SK-N-SH (cell line): ENCODE results near the gene MAPK11. TPM values are rescaled to one million over a fixed set of nuclear protein-coding genes. Genes with fewer than 3 reads are reported as not detected.

Source experiments
- CTCF ChIA-PET: fragments of 300-600, 350-600 bp; formaldehyde crosslinking; extraction: SDS; loops from one replicate; lab custom pipeline; 2021; lab: Yijun Ruan, JAX
- POLR2A ChIA-PET: fragments of 350-600 bp; sonication (Branson Sonifier 250); formaldehyde crosslinking; extraction: SDS; loops from one replicate; lab custom pipeline; 2020; ENCODE audit warnings: antibody characterized with exemption, inconsistent platforms; lab: Yijun Ruan, JAX
- DNase-seq: peaks from one replicate; pipeline ENCODE4 v3.0.0; 2012
- H2AFZ ChIP-seq: fragments of 200-600 bp; sonication (generic); 2 replicates; pipeline ENCODE4 v1.8.1; 2016; ENCODE audit warnings: antibody characterized with exemption, mild to moderate bottlenecking, low read depth
- H3F3A ChIP-seq: fragments of 200-600 bp; sonication (generic); replicated peaks from 2 replicates; pipeline ENCODE3; 2016; ENCODE audit warnings: antibody characterized with exemption, mild to moderate bottlenecking; ENCODE audit not compliant: insufficient read depth
- H3K27ac ChIP-seq, 2 experiments: fragments of 200-500 bp in 1 of 2; fragments of 200-600 bp in 1 of 2; sonication (Bioruptor generic) in 1 of 2; sonication (generic), shearing (Covaris generic) in 1 of 2; 2 replicates each; pipeline versions ENCODE4 v1.5.1 to v1.6.1; 2014 to 2016; ENCODE audit warnings: low read depth in 2 of 2, inconsistent platforms in 1 of 2, low read length in 1 of 2, mild to moderate bottlenecking in 1 of 2, mixed read lengths in 1 of 2
- H3K27me3 ChIP-seq: fragments of 200-600 bp; sonication (generic), shearing (Covaris generic); 2 replicates; pipeline ENCODE4 v1.6.1; 2016; ENCODE audit warnings: mixed run types; ENCODE audit not compliant: insufficient read depth
- H3K36me3 ChIP-seq, 2 experiments: fragments of 200-500 bp in 1 of 2; fragments of 200-600 bp in 1 of 2; sonication (Bioruptor generic) in 1 of 2; sonication (generic) in 1 of 2; replicated peaks in 1 of 2; 2 replicates each; pipeline versions ENCODE3 to v1.5.1; 2014 to 2016; ENCODE audit warnings: low read length in 1 of 2, mild to moderate bottlenecking in 1 of 2; ENCODE audit not compliant: insufficient read depth in 2 of 2, control insufficient read depth in 1 of 2
- H3K4me1 ChIP-seq, 2 experiments: fragments of 200-500 bp in 1 of 2; fragments of 200-600 bp in 1 of 2; sonication (Bioruptor generic) in 1 of 2; sonication (generic), shearing (Covaris generic) in 1 of 2; 2 replicates each; pipeline versions ENCODE4 v1.5.1 to v1.6.1; 2014 to 2016; ENCODE audit warnings: low read depth in 1 of 2, low read length in 1 of 2, mixed run types in 1 of 2; ENCODE audit not compliant: insufficient read depth in 2 of 2, control insufficient read depth in 1 of 2
- H3K4me2 ChIP-seq: fragments of 200-600 bp; sonication (generic), shearing (Covaris generic); 2 replicates; pipeline ENCODE4 v1.6.1; 2017; ENCODE audit warnings: mixed run types
- H3K4me3 ChIP-seq, 2 experiments: fragments of 200-500 bp in 1 of 2; fragments of 200-600 bp in 1 of 2; sonication (Bioruptor generic) in 1 of 2; sonication (generic), shearing (Covaris generic) in 1 of 2; 2 replicates each; pipeline versions ENCODE4 v1.5.1 to v1.8.1; 2014 to 2016; ENCODE audit warnings: low read depth in 2 of 2, inconsistent platforms in 1 of 2, low read length in 1 of 2, mild to moderate bottlenecking in 1 of 2, mixed read lengths in 1 of 2, moderate library complexity in 1 of 2
- H3K79me2 ChIP-seq: fragments of 200-600 bp; sonication (generic); 2 replicates; pipeline ENCODE4 v1.8.1; 2017; ENCODE audit warnings: mild to moderate bottlenecking; ENCODE audit not compliant: insufficient read depth
- H3K9ac ChIP-seq: fragments of 200-600 bp; sonication (generic); 2 replicates; pipeline ENCODE4 v1.6.1; 2017; ENCODE audit warnings: mixed run types
- H3K9me2 ChIP-seq: fragments of 200-600 bp; sonication (generic); 2 replicates; pipeline ENCODE4 v1.6.1; 2017; ENCODE audit warnings: mixed run types
- H3K9me3 ChIP-seq: fragments of 200-600 bp; sonication (generic); 2 replicates; pipeline ENCODE4 v1.6.1; 2017; ENCODE audit warnings: mixed run types, mild to moderate bottlenecking, moderate library complexity
- H4K20me1 ChIP-seq: fragments of 200-600 bp; sonication (generic); 2 replicates; pipeline ENCODE4 v1.6.1; 2017; ENCODE audit warnings: mild to moderate bottlenecking, mixed run types; ENCODE audit not compliant: insufficient read depth
- FOSL2 ChIP-seq: IDR thresholded peaks from 2 replicates; pipeline ENCODE4 v1.4.0; 2012; ENCODE audit warnings: low read depth, mild to moderate bottlenecking, moderate library complexity, borderline replicate concordance
- FOXM1 ChIP-seq: IDR thresholded peaks from 2 replicates; pipeline ENCODE4 v1.4.0; 2012; ENCODE audit warnings: low read depth, mild to moderate bottlenecking
- IRF3 ChIP-seq: fragments of 150-350 bp; IDR thresholded peaks from 2 replicates; pipeline ENCODE4 v1.6.1; 2016; ENCODE audit warnings: mild to moderate bottlenecking, low read depth, low read length
- MXI1 ChIP-seq: IDR thresholded peaks from 2 replicates; pipeline ENCODE4 v1.6.1; 2012; ENCODE audit warnings: mild to moderate bottlenecking, low read depth, low read length, improper control_type of control experiment
- NRF1 ChIP-seq: IDR thresholded peaks from 2 replicates; pipeline ENCODE4 v1.6.1; 2012; ENCODE audit warnings: low read depth, mild to moderate bottlenecking, low read length
- PBX3 ChIP-seq: IDR thresholded peaks from 2 replicates; pipeline ENCODE4; 2012
- SIN3A ChIP-seq: IDR thresholded peaks from 2 replicates; pipeline ENCODE4 v1.6.1; 2012; ENCODE audit warnings: low read depth, mild to moderate bottlenecking, low read length, moderate library complexity, borderline replicate concordance
- SMC3 ChIP-seq: IDR thresholded peaks from 2 replicates; pipeline ENCODE4 v1.6.1; 2012; ENCODE audit warnings: low read depth, low read length, improper control_type of control experiment
- TCF12 ChIP-seq: IDR thresholded peaks from 2 replicates; pipeline ENCODE4 v1.4.0; 2012
- WGBS: methylation state at CpG from one replicate; pipeline ENCODE4 v1.1.6; 2017; ENCODE audit warnings: low lambda C conversion rate; 5-methylcytosine and 5-hydroxymethylcytosine counted together
- polyA plus RNA-seq, 3 experiments: library from polyadenylated mRNA; depleted of rRNA; stranded (reverse); fragments of >200 nt; gene quantifications; 2 replicates each; pipeline ENCODE4 v1.2.3, GENCODE V29; 2012
- TF ChIP-seq, protein P1 (sequence below): IDR thresholded peaks from 2 replicates; pipeline ENCODE4 v1.4.0; 2012; ENCODE audit warnings: low read depth, borderline replicate concordance
- TF ChIP-seq, protein P2 (sequence below): IDR thresholded peaks from 2 replicates; pipeline ENCODE4 v1.4.0; 2012; ENCODE audit warnings: low read depth
- TF ChIP-seq, protein P3 (sequence below): fragments of 200-600 bp; sonication (generic); IDR thresholded peaks from 2 replicates; pipeline ENCODE4 v1.6.1; 2017; ENCODE audit warnings: antibody characterized with exemption, mild to moderate bottlenecking, moderate library complexity

The MAPK11 gene
- polyA plus RNA-seq, 1 of the 3 experiments (the other 2 are of a cell fraction): 36.0 TPM

DNA sequence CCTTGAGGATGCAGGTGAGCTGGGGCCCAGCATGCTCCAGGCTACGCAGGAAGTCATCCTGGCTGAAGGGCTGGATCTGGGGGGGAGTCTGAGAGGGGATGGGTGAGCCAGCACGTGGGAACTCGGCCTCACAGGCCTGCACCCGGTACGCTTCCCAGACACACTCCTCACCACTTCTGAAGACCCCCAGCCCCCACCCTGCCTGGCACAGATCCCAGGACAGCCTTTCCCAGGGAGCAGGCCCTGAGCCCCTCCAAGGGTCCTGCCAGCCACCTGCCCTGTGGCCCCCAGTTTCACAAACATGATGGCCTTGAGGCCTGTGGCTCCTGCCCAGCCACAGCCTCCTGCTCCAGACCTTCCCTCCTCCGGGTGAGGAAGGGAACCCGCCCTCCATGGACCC lies 42.8 kb upstream of the MAPK11 start:
- ChIA-PET POLR2A (no interaction called here), CTCF (interaction anchor here (1.4 to 2.7 kb wide), 2 partner anchors 10 to 29 kb away, joined by 4 to 11 read pairs; no protein-coding TSS in a partner anchor)
- no peaks in the 10 kb centered on the region for H3K9me3 ChIP-seq
- no peak overlapping the region for H3K9ac ChIP-seq
- no peaks in the 10 kb centered on the region for H3K27me3 ChIP-seq
- WGBS: 75% methylated on average over 7 of the region's 7 CpGs
- H3K4me2 ChIP-seq: no peak overlapping the region
- H3K9me2 ChIP-seq: no peaks in the 10 kb centered on the region
- H2AFZ ChIP-seq: no peak overlapping the region
- no peak overlapping the region for H3K27ac ChIP-seq
- no peaks in the 10 kb centered on the region for H4K20me1 ChIP-seq
- no peak for DNase-seq
- H3F3A ChIP-seq: peaks cover 6% of the 10 kb centered on the region
- peaks cover 4 to 8% of the 10 kb centered on the region in 2 experiments; a peak in 2 of 4 replicates for H3K4me1 ChIP-seq
- H3K4me3 ChIP-seq: no peak overlapping the region
- TF ChIP-seq MXI1 (no peak), FOSL2 (no peak), SIN3A (no peak), PBX3 (no peak), NRF1 (no peak), TCF12 (no peak), FOXM1 (no peak), SMC3 (no peak), IRF3 (no peak)
- TF ChIP-seq, protein P1, sequence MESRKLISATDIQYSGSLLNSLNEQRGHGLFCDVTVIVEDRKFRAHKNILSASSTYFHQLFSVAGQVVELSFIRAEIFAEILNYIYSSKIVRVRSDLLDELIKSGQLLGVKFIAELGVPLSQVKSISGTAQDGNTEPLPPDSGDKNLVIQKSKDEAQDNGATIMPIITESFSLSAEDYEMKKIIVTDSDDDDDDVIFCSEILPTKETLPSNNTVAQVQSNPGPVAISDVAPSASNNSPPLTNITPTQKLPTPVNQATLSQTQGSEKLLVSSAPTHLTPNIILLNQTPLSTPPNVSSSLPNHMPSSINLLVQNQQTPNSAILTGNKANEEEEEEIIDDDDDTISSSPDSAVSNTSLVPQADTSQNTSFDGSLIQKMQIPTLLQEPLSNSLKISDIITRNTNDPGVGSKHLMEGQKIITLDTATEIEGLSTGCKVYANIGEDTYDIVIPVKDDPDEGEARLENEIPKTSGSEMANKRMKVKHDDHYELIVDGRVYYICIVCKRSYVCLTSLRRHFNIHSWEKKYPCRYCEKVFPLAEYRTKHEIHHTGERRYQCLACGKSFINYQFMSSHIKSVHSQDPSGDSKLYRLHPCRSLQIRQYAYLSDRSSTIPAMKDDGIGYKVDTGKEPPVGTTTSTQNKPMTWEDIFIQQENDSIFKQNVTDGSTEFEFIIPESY: no peak
- TF ChIP-seq, protein P2, sequence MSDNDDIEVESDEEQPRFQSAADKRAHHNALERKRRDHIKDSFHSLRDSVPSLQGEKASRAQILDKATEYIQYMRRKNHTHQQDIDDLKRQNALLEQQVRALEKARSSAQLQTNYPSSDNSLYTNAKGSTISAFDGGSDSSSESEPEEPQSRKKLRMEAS: no peak
- TF ChIP-seq, protein P3, sequence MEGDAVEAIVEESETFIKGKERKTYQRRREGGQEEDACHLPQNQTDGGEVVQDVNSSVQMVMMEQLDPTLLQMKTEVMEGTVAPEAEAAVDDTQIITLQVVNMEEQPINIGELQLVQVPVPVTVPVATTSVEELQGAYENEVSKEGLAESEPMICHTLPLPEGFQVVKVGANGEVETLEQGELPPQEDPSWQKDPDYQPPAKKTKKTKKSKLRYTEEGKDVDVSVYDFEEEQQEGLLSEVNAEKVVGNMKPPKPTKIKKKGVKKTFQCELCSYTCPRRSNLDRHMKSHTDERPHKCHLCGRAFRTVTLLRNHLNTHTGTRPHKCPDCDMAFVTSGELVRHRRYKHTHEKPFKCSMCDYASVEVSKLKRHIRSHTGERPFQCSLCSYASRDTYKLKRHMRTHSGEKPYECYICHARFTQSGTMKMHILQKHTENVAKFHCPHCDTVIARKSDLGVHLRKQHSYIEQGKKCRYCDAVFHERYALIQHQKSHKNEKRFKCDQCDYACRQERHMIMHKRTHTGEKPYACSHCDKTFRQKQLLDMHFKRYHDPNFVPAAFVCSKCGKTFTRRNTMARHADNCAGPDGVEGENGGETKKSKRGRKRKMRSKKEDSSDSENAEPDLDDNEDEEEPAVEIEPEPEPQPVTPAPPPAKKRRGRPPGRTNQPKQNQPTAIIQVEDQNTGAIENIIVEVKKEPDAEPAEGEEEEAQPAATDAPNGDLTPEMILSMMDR: no peak
- H3K79me2 ChIP-seq: no peaks in the 10 kb centered on the region
- H3K36me3 ChIP-seq: no peaks in the 10 kb centered on the region
